Measurements from ENCODE around the gene OSGEP. TPM values are rescaled to one million over a fixed set of nuclear protein-coding genes. Genes with fewer than 3 reads are reported as not detected.

OSGEP gene
- total and polyA plus RNA-seq, 2 experiments from 2014 or later, result 29.0 to 59.5 TPM

- H3K9me3 Mint-ChIP-seq, result peaks cover 15% of the 10 kb centered on the region
- Histone ChIP-seq H3K27me3 (ENCODE audit: insufficient read depth) (no peaks in the 10 kb centered on the region), H3K9me2 (ENCODE audit: insufficient read depth) (no peaks in the 10 kb centered on the region; the same call in 1 of the 2 replicates), H4K20me1 (replicated peaks; ENCODE audit: insufficient read depth) (no peaks in the 10 kb centered on the region), H3K4me1 (ENCODE audit: insufficient read depth) (peaks cover 11% of the 10 kb centered on the region), H3K4me3 (no peak overlapping the region), H3F3A (replicated peaks; ENCODE audit: low read depth) (no peaks in the 10 kb centered on the region), H3K27ac (ENCODE audit: low read depth) (no peak overlapping the region), H3K36me3 (ENCODE audit: insufficient read depth) (no peaks in the 10 kb centered on the region), H3K79me2 (replicated peaks; ENCODE audit: insufficient read depth) (no peaks in the 10 kb centered on the region), H3K4me2 (no peak overlapping the region), H2AFZ (peak overlapping the region; percentile 94)
- no peak for TF ChIP-seq ZNF114 (CRISPR knock-in tag; IDR thresholded peaks at IDR 0.05)
- no peak for TF ChIP-seq CTCF (conservative IDR thresholded peaks at IDR 0.05; ENCODE audit: low read depth in 2 of 2)
- no peak for TF ChIP-seq REST (IDR thresholded peaks at IDR 0.05; ENCODE audit: unreplicated experiment)
- no peak for TF ChIP-seq EZH2 (IDR thresholded peaks at IDR 0.05; ENCODE audit: low read depth, unreplicated experiment)
- no peak for TF ChIP-seq CREB1 (CRISPR knock-in tag; IDR thresholded peaks at IDR 0.05; ENCODE audit: low read depth)
- TF ChIP-seq, protein P1, sequence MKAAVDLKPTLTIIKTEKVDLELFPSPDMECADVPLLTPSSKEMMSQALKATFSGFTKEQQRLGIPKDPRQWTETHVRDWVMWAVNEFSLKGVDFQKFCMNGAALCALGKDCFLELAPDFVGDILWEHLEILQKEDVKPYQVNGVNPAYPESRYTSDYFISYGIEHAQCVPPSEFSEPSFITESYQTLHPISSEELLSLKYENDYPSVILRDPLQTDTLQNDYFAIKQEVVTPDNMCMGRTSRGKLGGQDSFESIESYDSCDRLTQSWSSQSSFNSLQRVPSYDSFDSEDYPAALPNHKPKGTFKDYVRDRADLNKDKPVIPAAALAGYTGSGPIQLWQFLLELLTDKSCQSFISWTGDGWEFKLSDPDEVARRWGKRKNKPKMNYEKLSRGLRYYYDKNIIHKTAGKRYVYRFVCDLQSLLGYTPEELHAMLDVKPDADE (IDR thresholded peaks at IDR 0.05), result no peak
- no peak for TF ChIP-seq ZNF331 (CRISPR knock-in tag; IDR thresholded peaks at IDR 0.05; ENCODE audit: low read depth)
- TF ChIP-seq EZH2phosphoT487 (IDR thresholded peaks at IDR 0.05; ENCODE audit: unreplicated experiment), result no peak
- TF ChIP-seq, protein P2, sequence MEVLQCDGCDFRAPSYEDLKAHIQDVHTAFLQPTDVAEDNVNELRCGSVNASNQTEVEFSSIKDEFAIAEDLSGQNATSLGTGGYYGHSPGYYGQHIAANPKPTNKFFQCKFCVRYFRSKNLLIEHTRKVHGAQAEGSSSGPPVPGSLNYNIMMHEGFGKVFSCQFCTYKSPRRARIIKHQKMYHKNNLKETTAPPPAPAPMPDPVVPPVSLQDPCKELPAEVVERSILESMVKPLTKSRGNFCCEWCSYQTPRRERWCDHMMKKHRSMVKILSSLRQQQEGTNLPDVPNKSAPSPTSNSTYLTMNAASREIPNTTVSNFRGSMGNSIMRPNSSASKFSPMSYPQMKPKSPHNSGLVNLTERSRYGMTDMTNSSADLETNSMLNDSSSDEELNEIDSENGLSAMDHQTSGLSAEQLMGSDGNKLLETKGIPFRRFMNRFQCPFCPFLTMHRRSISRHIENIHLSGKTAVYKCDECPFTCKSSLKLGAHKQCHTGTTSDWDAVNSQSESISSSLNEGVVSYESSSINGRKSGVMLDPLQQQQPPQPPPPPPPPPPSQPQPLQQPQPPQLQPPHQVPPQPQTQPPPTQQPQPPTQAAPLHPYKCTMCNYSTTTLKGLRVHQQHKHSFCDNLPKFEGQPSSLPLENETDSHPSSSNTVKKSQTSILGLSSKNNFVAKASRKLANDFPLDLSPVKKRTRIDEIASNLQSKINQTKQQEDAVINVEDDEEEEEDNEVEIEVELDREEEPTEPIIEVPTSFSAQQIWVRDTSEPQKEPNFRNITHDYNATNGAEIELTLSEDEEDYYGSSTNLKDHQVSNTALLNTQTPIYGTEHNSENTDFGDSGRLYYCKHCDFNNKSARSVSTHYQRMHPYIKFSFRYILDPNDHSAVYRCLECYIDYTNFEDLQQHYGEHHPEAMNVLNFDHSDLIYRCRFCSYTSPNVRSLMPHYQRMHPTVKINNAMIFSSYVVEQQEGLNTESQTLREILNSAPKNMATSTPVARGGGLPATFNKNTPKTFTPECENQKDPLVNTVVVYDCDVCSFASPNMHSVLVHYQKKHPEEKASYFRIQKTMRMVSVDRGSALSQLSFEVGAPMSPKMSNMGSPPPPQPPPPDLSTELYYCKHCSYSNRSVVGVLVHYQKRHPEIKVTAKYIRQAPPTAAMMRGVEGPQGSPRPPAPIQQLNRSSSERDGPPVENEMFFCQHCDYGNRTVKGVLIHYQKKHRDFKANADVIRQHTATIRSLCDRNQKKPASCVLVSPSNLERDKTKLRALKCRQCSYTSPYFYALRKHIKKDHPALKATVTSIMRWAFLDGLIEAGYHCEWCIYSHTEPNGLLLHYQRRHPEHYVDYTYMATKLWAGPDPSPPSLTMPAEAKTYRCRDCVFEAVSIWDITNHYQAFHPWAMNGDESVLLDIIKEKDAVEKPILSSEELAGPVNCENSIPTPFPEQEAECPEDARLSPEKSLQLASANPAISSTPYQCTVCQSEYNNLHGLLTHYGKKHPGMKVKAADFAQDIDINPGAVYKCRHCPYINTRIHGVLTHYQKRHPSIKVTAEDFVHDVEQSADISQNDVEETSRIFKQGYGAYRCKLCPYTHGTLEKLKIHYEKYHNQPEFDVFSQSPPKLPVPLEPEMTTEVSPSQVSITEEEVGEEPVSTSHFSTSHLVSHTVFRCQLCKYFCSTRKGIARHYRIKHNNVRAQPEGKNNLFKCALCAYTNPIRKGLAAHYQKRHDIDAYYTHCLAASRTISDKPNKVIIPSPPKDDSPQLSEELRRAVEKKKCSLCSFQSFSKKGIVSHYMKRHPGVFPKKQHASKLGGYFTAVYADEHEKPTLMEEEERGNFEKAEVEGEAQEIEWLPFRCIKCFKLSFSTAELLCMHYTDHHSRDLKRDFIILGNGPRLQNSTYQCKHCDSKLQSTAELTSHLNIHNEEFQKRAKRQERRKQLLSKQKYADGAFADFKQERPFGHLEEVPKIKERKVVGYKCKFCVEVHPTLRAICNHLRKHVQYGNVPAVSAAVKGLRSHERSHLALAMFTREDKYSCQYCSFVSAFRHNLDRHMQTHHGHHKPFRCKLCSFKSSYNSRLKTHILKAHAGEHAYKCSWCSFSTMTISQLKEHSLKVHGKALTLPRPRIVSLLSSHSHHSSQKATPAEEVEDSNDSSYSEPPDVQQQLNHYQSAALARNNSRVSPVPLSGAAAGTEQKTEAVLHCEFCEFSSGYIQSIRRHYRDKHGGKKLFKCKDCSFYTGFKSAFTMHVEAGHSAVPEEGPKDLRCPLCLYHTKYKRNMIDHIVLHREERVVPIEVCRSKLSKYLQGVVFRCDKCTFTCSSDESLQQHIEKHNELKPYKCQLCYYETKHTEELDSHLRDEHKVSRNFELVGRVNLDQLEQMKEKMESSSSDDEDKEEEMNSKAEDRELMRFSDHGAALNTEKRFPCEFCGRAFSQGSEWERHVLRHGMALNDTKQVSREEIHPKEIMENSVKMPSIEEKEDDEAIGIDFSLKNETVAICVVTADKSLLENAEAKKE (CRISPR knock-in tag; IDR thresholded peaks at IDR 0.05), result no peak
- no peak for TF ChIP-seq JUNB (IDR thresholded peaks at IDR 0.05; ENCODE audit: unreplicated experiment)
- no peak for TF ChIP-seq STAT1 (IDR thresholded peaks at IDR 0.05; ENCODE audit: unreplicated experiment)
- TF ChIP-seq NANOG (IDR thresholded peaks at IDR 0.05; ENCODE audit: borderline replicate concordance), result no peak
- no peak for TF ChIP-seq POLR2AphosphoS5 (IDR thresholded peaks at IDR 0.05; ENCODE audit: low read depth)
- no peak for DNase-seq (ENCODE audit: low spot score)
- no peaks in the 10 kb centered on the region for H3K27me3 Mint-ChIP-seq (ENCODE audit: insufficient read depth, low read depth, poor library complexity)
- H3K27ac Mint-ChIP-seq, result no peak overlapping the region
- peaks cover 10% of the 10 kb centered on the region for H3K36me3 Mint-ChIP-seq (ENCODE audit: low read depth)
- no peak overlapping the region for H3K4me3 Mint-ChIP-seq
- H3K4me1 Mint-ChIP-seq, result peaks cover 12% of the 10 kb centered on the region
- ATAC-seq, result no peak
These were observed 49.3 kb upstream of the OSGEP start for GRCh38 chr14:20503898-20504297.

Measured in GM23338 (cell line).